NCI-H82 treated with DMSO at 0.1 percent for 48 hours (cell line): ENCODE results near the gene FAM120B.

Experiments used
- DNase-seq: peaks from one replicate; lab custom pipeline; 2025; ENCODE audit not compliant: unreplicated experiment; lab: John Stamatoyannopoulos, UW

FAM120B gene

GRCh38 chr6:170286246-170286933 is 20.2 kb upstream of the FAM120B start:
- peak; percentile 35 for DNase-seq

- DNase-seq: no peak
Observed at GRCh38 chr6:170286934-170287265, 19.7 kb upstream of the FAM120B start.

GRCh38 chr6:170287371-170287876 is 19.1 kb upstream of the FAM120B start:
- DNase-seq: no peak

GRCh38 chr6:170288091-170288631 is 18.4 kb upstream of the FAM120B start:
- DNase-seq: no peak

GRCh38 chr6:170288852-170289179 is 17.7 kb upstream of the FAM120B start:
- no peak for DNase-seq

- DNase-seq: no peak
Observed at GRCh38 chr6:170289180-170289931, 17.2 kb upstream of the FAM120B start.

GRCh38 chr6:170289951-170290295 is 16.6 kb upstream of the FAM120B start:
- no peak for DNase-seq

GRCh38 chr6:170290296-170291128 is 16.0 kb upstream of the FAM120B start, which contains the start of gene DLL1:
DLL1 (minus strand) TSS chr6:170291078; CDS start chr6:170290139, 939 bp downstream.
- peak; percentile 87 for DNase-seq

GRCh38 chr6:170291271-170292110 is 15.1 kb upstream of the FAM120B start:
- peak; percentile 25 for DNase-seq

- no peak for DNase-seq
Observed at GRCh38 chr6:170292111-170292406, 14.5 kb upstream of the FAM120B start.

GRCh38 chr6:170292407-170293158 is 14.0 kb upstream of the FAM120B start:
- DNase-seq: no peak

- DNase-seq: no peak
Observed at GRCh38 chr6:170293341-170294231, 13.0 kb upstream of the FAM120B start.

GRCh38 chr6:170294298-170294730 is 12.2 kb upstream of the FAM120B start:
- DNase-seq: no peak

GRCh38 chr6:170294813-170295509 is 11.6 kb upstream of the FAM120B start:
- no peak for DNase-seq

- DNase-seq: no peak
Observed at GRCh38 chr6:170295510-170296422, 10.8 kb upstream of the FAM120B start.

GRCh38 chr6:170296423-170296745 is 10.2 kb upstream of the FAM120B start:
- DNase-seq: no peak

- peak; percentile 71 for DNase-seq
Observed at GRCh38 chr6:170296746-170297575, 9.6 kb upstream of the FAM120B start.
